HG03045 (cell line): Measurements from ENCODE around the gene RRH.
"Not testable (repeated sequence)": the region's sequence is repeated elsewhere in the genome, so short reads cannot be mapped to it uniquely, and the experiment has no call there.

Experiments
- ATAC-seq: cut with Tn5 transposase; IDR thresholded peaks from one replicate; pipeline ENCODE4 v1.9.1; 2021; ENCODE audit warnings: mild to moderate bottlenecking, moderate library complexity; ENCODE audit not compliant: unreplicated experiment

Gene RRH

DNA sequence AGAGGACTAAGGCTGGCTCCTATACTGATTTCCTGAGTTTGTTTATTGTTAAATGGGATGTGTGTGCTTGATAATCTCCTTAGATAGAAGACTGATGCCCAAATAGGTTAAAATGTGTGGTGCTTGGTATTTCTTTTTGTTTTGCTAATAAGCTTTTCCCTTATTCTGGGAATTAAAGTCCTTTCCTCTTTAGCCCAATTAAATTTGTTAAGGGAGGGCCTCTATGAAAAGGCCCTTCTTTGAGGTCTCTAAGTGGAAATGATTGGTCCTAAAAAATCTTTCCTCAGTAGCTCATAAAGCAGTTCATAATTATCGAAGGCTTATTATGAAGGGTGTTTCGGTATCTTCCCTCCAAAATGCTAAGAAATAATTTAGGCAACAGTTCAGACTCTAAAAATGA is at the start of gene RRH:
Gene RRH (plus strand): TSS at position 301 of the 400 bp plus-strand sequence. CDS start 56 bp downstream, at position 357.
- no peak for ATAC-seq

DNA sequence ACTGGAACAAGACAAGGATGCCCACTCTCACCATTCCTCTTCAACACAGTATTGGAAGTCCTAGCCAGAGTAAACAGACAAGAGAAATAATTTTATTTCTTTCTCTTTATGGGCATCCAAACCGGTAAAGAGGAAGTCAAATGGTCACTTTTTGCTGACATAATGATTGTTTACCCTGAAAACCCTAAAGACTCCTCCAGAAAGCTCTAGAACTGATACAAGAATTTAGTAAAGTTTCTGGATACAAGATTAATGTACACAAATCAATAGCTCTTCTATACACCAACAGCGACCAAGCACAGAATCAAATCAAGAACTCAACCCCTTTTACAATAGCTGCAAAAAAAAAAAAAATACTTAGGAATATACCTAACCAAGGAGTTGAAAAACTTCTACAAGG is 45.7 kb upstream of the RRH start:
- ATAC-seq = not testable (repeated sequence)

- no peak for ATAC-seq
Observed at GRCh38 chr4:109786846-109787245, 40.9 kb upstream of the RRH start.

- ATAC-seq = no peak
Observed at GRCh38 chr4:109787807-109788206, 40.0 kb upstream of the RRH start.

- ATAC-seq = no peak
Observed at GRCh38 chr4:109795059-109795458, 32.7 kb upstream of the RRH start.

- no peak for ATAC-seq
Observed at GRCh38 chr4:109798866-109799265, 28.9 kb upstream of the RRH start.

- ATAC-seq = no peak
Observed at GRCh38 chr4:109801099-109801789, 26.5 kb upstream of the RRH start.

GRCh38 chr4:109801895-109802319 is 25.9 kb upstream of the RRH start, which contains the start of gene CFI:
TSS of gene CFI (minus strand) at chr4:109801999. CDS start at chr4:109801971, 28 bp downstream.
- ATAC-seq = no peak

- no peak for ATAC-seq
Observed at GRCh38 chr4:109803924-109804571, 23.7 kb upstream of the RRH start.

GRCh38 chr4:109809655-109810054 is 18.1 kb upstream of the RRH start:
- ATAC-seq = no peak

DNA sequence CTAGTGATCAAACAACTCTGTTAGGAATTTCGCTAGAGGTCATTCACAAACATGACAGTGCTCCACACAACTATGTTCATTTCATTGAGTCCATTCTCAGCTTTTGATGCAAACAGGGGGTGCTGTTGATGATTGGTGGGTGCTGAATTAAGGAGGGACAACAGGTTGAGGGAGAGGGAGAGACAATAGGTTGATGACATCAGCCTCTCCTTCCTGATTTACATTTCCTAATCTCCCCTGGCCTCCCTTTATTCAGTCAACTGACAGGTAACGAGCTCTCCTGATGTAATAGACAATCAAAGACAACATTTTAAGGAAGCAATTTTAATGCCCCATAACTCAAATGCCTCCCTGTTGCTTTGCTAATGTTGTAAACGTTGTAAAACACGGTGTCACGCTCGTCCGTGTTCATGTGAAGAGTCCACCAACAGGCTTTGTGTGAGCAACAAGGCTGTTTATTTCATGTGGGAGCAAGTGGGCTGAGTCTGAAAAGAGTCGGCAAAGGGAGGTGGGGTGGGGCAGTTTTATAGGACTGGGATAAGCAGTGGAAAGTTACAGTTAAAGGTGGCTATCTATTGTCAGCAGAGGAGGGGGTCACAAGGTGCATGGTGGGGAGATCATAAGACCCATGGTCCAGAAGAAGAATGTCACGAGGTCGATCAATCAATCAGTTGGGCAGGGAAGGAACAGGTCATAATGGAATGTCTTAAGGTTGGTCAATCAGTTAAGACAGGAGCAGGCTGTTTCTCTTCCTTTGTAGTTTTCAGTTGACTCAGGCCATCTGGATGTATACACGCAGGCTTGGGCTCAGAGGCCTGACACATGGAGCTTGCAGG is 17.0 kb upstream of the RRH start:
- ATAC-seq = no peak

- no peak for ATAC-seq
Observed at GRCh38 chr4:109811707-109812106, 16.1 kb upstream of the RRH start.

- peak; percentile 100 for ATAC-seq
Observed at GRCh38 chr4:109815151-109816081, 12.4 kb upstream of the RRH start, which contains the start of gene GAR1. TSS of gene GAR1 (plus strand) at chr4:109815762. CDS start at chr4:109816165, 403 bp downstream.

DNA sequence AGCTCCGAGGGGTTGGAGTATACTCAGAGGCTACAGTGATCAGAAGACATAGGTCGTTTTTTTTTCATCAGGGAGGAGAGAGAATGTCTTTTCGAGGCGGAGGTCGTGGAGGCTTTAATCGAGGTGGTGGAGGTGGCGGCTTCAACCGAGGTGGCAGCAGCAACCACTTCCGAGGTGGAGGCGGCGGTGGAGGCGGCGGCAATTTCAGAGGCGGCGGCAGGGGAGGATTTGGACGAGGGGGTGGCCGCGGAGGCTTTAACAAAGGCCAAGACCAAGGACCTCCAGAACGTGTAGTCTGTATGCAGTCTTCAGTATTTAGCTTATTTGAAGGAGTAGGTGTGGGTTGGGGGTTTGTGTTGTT is 11.7 kb upstream of the RRH start:
- no peak for ATAC-seq

DNA sequence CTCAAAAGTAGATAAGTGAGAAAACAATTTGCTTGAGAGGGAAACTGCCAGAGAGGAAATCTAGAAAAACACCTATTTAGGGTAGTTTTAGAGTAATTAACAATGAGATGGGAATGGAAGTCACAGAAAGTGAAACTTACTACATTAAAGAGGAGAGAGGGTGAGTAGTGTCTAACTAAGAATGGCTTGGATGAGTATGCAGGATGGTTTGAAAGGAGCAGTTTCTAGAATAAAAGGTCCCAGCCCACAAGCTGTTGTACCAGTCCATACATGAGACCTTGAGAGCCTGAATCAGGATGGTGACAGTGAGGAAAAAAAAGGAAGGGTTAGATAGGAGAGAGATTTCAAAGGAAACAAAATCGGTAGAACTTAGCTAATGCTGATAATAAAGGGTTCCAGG is 10.9 kb upstream of the RRH start:
- ATAC-seq = no peak

- no peak for ATAC-seq
Observed at GRCh38 chr4:109818268-109818667, 9.5 kb upstream of the RRH start.

DNA sequence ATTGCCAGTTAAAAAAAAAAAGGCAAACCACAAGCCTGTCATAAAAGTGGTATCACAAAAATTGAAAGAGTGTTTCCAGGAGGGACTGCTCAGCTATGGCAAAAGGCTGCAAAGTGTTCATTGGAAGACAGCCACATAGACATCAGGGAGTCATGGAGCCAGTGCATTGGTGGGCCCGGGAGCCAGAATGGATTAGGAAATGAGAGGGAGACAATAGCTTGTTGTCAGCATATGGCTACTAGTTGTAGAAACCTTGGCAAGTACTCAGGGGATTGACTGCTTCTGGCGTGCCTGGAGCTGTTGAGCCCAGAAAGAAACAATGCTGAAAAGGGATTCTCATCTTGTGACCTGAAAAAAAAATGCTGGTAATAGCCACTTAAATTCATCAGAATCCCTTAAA is 7.2 kb upstream of the RRH start:
- ATAC-seq = no peak

GRCh38 chr4:109821185-109821584 is 6.6 kb upstream of the RRH start:
- ATAC-seq = no peak

DNA sequence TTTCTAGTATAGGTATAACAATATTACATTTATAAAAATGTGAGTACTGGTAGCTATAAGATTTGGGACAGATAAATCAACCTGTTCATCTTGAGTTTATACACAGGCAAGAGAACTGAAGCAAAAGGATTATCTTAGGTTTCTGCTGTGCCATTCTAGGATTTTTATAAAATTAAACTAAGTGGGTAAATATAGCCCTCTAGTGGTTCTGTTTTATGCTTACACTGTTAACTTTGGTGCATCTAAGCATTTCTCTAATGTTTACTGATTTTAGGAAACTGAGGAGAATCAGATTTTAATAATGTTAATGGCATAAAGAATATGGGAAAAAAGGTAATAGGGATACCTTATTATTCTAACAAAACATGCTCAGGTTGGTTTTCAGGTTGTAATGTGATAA is 1.1 kb upstream of the RRH start:
- ATAC-seq = no peak

DNA sequence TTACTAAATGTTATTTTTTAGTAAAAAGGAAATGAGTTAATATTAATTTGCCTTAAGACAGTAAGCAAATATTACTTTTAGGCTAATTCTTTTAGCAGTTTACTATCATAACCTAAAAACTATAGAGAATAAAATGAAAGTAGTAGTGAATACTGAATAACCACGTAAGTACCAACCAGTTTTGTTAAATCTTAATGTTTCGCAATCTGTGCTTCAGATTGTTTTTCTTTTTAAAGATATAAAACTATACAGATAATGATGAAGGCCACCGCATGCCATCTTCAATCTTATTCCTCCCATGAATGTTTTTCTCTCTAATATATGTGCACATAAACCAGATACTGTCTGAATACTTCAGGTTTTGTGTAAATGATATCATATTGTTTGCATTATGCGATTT is 6.0 kb downstream of the RRH start:
- ATAC-seq = no peak

- no peak for ATAC-seq
Observed at GRCh38 chr4:109836985-109837384, 9.2 kb downstream of the RRH start.
